Activated CD4-positive, alpha-beta T cell treated with anti-CD3 and anti-CD28 coated beads for 48 hours (primary cell): ENCODE results near the gene TRMT61B.

Experiments used
- DNase-seq: peaks from one replicate; pipeline ENCODE4 v3.0.0-alpha.2; 2020

Gene TRMT61B

GRCh38 chr2:28870146-28870891, at the start of gene TRMT61B:
TRMT61B (minus strand) TSS chr2:28870309; CDS start chr2:28870277, 32 bp downstream.
- peak; percentile 98 for DNase-seq

DNA sequence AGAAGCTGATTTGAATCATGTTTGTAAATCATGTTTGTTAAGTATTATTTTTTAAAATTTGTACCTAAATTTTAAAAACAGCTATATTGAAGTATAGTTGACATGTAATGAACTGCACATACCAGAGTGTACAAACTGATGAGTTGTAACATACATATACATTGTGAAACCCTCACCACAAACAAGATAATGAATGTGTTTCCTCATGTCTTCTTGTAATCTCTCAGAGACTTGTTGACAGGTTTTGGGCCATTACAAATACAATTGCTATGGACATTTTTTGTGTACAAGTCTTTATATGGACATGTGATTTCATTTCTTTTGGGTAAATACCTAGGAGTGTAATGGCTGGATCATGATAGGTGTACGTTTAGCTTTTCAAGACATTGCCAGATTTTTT, 45.8 kb upstream of the TRMT61B start:
- no peak for DNase-seq

DNA sequence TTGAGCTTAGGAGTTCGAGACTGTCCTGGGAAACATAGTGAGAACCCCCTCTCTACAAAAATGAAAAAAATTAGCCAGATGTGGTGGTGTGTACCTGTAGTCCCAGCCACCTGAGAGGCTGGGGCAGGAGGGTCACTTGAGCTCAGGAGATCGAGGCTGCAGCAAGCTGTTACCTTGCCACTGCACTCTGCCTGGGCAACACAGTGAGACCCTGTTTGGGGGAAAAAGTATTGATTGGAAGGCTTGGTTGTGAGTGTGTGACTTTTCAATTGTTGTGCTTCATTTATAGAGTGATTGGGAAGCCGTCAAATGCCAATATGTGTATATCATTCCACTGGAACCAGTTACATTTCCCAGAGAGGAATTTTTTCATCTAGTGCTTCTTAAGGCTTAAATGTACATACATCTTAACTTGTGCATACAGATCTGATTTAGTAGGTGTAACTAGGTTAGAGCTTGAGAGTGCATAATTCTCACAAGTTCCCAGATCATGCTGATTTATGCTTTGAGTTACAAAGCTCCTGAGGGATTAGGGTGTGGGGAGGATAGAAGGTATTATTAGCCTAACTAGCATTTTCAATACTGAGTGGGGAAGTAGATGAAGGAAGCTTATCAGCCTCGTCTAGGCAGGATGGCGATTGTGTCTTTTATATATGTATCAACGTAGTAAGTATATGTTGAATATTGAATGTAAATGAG, 39.7 kb upstream of the TRMT61B start:
- no peak for DNase-seq

DNA sequence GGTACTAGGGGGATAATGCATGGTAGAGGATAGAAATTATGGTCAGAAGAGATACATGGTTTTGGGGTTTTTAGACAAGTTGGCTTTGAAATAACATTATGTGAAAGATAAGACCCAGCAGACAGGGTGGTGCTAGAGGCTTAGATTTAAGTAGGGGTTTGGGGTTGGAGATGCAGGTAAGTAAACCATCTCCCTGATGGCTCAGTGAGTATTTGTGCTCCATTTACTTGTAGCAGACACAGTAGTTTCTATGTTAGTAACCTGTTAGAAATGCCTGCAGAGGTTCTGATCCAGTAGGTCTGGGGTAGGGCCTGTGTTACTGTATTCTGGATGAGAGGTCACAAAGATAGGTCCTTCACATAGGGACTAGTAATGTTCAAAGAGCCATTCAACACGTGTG, 38.1 kb upstream of the TRMT61B start:
- DNase-seq: no peak

GRCh38 chr2:28906821-28907220, 36.7 kb upstream of the TRMT61B start:
- DNase-seq: no peak

DNA sequence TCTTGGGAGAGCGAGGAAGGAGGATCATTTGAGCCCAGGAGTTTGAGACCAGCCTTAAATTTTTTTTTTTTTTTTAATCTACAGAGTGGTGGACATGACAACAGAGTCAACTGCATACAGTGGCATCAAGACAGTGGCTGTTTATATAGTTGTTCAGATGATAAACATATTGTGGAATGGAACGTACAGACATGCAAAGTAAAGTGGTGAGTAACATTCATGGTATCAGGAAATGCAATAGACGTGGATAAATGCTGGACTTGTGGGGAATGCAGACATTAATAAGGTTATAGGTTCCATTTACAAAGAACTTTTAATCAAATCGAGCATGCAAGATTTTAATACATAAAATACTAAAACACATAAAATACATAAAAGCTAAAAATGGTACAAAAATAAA, 36.3 kb upstream of the TRMT61B start:
- DNase-seq: no peak

DNA sequence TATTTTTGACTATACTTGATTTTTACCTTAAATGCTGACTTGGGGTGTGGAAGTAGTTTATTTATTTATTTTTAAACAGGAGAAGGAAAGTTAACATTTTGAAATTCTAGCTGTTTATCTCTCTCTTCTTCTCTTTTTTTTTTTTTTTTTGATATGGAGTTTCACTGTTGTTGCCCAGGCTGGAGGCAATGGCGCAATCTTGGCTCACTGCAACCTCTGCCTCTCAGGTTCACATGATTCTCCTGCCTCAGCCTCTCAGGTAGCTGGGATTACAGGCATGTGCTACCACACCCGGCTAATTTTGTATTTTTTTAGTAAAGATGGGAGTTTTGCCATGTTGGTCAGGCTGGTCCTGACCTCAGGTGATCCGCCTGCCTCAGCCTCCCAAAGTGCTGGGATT, 35.4 kb upstream of the TRMT61B start:
- DNase-seq: no peak

- no peak for DNase-seq
Observed at GRCh38 chr2:28904802-28905457, 34.8 kb upstream of the TRMT61B start.

DNA sequence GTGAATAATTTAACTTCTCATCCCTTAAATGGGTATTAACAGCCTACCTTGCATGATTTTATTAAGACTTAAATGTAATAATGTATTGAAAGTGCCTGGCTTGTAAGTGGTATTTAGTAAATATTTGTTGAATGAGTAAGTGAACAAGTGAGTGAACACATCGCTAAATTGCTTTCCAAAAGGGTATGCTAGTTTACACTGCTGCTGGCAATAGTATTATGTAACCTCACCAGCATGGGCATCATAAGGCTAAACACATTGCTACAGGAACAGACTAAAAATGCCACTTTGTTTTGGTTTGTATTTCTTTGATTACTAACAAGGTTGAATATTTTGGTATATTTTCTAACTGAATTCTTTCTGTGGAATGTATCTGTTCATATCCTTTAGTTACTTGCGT, 34.2 kb upstream of the TRMT61B start:
- DNase-seq: no peak

DNA sequence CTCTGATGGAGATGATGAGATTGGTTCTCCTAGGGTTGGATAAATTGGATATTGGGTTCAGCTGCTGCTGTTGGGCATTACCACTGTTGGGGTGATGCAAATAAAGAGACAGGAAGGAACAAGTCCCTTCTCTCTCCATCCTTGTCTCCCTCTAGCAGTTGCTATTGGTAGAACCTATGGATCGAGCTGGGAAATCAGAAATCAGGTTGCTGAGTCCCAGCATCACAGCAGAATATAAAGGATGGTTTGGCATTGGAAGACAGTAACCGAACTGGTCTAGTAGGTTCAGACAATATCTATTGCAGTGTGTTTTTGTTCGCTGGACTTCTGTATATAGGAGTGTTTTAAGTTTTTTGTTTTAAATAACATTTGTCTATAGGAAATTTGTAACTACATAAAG, 32.5 kb upstream of the TRMT61B start:
- DNase-seq: no peak

GRCh38 chr2:28901841-28902240, 31.7 kb upstream of the TRMT61B start:
- DNase-seq: no peak

- no peak for DNase-seq
Observed at GRCh38 chr2:28901202-28901601, 31.1 kb upstream of the TRMT61B start.

GRCh38 chr2:28898048-28898447, 27.9 kb upstream of the TRMT61B start:
- DNase-seq: no peak

DNA sequence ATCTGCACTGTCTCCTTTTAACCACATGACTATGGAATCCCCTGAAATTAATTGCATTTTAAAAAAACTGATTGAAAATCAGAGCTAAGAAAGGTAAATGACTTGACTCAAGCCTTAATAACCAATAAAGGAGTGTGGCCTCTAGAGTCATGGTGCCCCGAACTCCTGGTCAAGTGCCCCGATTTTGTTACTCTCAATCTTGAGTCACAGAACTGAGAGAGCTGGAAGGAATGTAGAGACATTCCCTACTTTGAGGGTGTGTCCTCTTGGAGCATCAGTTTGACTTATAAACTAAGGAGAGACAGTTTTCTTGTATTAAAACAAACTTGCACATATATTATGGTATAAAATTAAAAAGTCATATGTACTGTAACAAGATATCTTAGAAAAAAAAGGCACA, 26.8 kb upstream of the TRMT61B start:
- DNase-seq: no peak

DNA sequence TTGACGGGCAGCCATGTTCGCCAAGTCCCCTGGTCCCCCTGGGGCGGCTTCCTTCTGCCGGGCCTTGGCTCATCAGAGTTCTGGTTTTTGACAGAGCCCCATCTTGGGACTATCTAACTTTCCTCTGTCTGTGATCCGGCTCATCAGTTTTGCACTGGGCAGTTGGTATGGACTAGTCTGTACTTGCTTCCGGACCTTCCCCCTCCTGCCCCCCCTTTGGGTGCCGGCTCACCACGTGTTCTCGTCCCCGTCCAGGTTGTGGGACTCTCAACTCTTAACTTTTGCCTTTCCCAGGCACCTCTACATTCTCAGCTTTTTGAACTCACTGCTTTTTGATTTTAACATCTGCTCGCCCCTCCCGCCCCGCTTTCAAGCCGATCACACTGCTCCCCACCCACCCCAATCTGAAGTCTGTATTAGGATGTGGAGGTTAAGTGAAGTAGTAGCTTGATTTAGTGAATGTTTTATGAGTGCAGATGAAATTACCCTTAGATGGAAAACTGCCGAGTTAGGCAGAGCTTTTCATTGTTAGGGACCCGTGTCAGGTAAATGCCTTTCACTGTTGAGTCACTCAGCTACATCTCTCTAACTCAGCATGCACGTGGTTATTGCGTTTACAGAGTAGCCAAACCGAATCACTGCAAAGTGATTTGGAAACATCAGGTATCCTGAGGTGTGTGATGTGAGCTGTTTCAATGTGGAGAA, 25.2 kb upstream of the TRMT61B start:
- DNase-seq: peak; percentile 64

DNA sequence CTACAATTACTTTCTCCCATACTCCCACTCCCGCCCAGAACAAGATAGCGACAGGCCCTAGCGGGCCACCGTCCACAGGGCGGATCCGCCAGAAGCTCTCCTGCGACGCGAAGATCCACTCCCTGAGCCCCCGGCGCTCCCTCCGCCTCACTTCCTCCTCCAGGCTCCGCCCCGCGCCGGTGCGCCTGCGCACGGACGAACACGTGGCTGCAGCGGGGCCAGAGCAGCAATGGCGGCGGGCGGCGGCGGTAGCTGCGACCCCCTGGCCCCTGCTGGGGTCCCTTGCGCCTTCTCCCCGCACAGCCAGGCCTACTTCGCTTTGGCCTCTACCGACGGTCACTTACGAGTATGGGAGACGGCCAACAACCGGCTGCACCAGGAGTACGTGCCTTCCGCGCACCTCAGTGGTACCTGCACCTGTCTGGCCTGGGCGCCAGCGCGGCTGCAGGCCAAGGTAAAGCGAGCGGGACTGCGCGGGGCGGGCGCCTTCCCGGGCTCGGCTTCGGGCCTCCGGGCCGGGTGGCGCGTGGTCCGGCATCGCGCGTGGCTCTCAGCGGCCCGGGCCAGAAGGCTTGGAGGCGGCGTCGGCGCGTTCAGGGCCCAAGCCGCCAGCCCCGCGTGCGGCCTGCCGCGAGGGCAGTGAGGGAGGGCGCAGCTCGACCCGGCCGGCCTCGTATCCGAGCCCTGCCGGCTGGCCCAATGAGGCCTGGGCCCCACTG, 24.5 kb upstream of the TRMT61B start, which contains the start of gene WDR43:
WDR43 (plus strand) TSS at position 198 of the 719 bp plus-strand sequence; CDS start at position 230, 32 bp downstream.
- peak; percentile 98 for DNase-seq

DNA sequence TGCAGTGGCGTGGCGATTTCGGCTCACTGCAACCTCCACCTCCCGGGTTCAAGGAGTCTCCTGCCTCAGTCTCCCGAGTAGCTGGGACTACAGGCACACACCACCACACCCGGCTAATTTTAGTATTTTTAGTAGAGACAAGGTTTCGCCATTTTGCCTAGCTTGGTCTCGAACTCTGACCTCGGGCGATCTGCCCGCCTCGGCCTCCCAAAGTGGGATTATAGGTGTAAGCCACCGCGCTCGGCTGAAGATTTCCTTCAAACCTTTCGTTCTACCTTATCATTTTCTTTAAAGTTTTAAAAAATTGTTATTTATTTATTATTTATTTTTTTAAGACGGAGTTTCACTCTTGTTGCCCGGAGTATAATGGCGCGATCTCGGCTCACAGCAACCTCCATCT, 23.4 kb upstream of the TRMT61B start:
- no peak for DNase-seq

- DNase-seq: no peak
Observed at GRCh38 chr2:28880193-28880592, 10.1 kb upstream of the TRMT61B start.

DNA sequence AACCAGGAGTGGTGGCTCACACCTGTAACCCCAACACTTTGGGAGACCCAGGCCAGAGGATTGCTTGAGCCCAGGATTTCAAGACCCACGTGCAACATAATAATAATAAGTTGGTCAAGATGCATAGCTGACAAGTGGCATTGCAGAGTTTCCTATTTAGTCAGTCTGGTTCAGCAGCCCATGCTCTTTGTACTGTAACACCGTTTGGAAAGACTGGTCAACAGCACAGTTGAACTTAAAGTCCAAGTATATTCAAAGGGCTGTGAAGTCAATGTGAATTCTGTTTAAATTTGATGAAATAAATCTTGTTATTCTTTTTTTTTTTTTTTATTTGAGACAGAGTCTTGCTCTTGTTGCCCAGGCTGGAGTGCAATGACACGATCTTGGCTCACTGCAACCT, 1.5 kb upstream of the TRMT61B start:
- DNase-seq: no peak

DNA sequence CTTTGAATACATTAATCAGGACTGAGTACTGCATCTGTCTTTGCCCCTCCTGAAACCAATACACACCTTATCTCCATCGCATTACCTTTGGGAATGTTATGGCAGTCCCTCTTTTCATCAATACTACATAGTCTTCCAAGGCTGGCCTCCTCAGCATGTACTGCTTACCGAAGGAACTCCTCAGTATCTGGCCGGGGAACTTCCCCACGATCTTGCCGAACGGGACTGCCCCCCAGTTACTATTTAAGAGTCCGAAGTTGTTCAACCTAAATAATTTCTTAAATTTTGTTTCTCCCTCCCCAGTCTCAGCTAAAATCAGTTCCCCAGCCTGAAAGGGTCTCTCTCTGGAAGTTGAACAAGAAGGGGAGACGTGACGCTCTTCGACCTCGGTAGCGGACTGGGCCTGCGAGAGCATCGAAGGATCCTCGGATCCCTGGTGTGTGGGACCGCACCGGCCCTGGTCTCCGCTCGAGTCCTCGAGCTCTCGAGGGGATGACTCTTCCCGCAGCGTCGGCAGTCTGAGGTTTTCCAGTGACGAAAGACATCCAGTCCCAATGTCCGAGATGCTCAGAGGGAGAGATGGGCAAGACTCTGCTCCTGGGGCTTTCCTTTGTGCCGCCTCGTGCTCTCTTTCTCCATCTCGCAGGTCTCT, 489 bp downstream of the TRMT61B start:
- DNase-seq: no peak

- DNase-seq: no peak
Observed at GRCh38 chr2:28868611-28869010, 1.5 kb downstream of the TRMT61B start.

DNA sequence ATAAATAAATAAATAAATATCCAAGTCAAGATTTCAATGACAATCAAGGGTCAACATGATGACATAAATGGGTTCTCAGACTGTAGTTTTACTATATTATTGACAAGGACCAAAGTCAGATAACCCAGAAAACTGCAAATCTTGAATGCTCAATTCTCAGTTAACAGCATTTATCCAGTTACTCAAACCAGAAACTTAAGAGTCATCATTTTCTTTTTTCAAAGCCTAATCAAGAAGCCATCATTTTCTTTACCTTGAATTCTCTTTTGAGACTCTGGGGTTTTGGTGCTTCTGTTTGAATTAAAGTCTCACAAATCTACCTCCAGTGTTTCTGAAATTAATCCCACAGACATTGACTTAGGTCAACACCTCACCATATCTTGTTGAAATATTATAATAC, 14.1 kb downstream of the TRMT61B start:
- DNase-seq: no peak
